Measurements from ENCODE around the gene PLEKHN1.

GRCh38 chr1:928825-929661, 37.2 kb upstream of the PLEKHN1 start:
- TF ChIP-seq POLR2A (IDR thresholded peaks at IDR 0.05; ENCODE audit: low read depth, low read length) (no peak), TAF1 (IDR thresholded peaks at IDR 0.05; ENCODE audit: low read depth, low read length) (no peak)
